ENCODE measurements around the gene EEF2K. TPM values are rescaled to one million over a fixed set of nuclear protein-coding genes. Genes with fewer than 3 reads are reported as not detected.

The EEF2K gene
- total RNA-seq, 1 experiment from 2014 or later = 9.1 TPM

DNA sequence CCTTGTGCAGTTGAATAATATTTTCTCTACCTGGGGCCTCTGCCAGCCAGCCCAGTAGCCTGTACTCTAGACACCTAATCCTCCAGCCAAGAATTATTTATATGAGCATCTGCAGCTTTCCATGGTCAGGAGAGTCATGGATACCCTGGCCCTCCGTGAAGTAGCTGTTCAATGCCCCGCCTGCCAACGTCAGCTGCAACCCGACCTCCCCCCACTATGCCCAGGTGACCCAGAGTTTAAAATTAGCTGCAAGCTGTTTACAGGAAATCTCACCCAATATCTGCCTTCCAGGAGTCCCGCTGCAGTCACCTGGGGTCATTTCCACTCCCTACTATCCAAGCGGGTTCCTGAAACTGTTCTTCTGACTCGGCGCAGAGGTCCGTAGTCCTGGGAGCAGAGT, 31.4 kb upstream of the EEF2K start:
- POLR2A ChIA-PET (ENCODE audit: unreplicated experiment) = no interaction called here
- H3K9ac ChIP-seq (ENCODE audit: low read length) = no peak overlapping the region
- no peak overlapping the region for H3K4me2 ChIP-seq (ENCODE audit: low read length)
- intact Hi-C loops (cut with micrococcal nuclease) = no loop called here
- ATAC-seq (no peak), DNase-seq (no peak)
- H3F3A ChIP-seq (ENCODE audit: low read length, unreplicated experiment) = no peaks in the 10 kb centered on the region
- no peaks in the 10 kb centered on the region for H3K9me2 ChIP-seq (replicated peaks; ENCODE audit: low read length)
- H2AFZ ChIP-seq (ENCODE audit: low read length) = no peak overlapping the region
- CTCF ChIA-PET = no interaction called here
- no peaks in the 10 kb centered on the region for H3K9me3 ChIP-seq (ENCODE audit: low read length)
- no peaks in the 10 kb centered on the region for H3K36me3 ChIP-seq (ENCODE audit: low read depth, low read length)
- H3K4me3 ChIP-seq (ENCODE audit: low read length) = no peak overlapping the region
- H3K27me3 ChIP-seq (ENCODE audit: low read length) = no peaks in the 10 kb centered on the region
- TF ChIP-seq, protein P1, sequence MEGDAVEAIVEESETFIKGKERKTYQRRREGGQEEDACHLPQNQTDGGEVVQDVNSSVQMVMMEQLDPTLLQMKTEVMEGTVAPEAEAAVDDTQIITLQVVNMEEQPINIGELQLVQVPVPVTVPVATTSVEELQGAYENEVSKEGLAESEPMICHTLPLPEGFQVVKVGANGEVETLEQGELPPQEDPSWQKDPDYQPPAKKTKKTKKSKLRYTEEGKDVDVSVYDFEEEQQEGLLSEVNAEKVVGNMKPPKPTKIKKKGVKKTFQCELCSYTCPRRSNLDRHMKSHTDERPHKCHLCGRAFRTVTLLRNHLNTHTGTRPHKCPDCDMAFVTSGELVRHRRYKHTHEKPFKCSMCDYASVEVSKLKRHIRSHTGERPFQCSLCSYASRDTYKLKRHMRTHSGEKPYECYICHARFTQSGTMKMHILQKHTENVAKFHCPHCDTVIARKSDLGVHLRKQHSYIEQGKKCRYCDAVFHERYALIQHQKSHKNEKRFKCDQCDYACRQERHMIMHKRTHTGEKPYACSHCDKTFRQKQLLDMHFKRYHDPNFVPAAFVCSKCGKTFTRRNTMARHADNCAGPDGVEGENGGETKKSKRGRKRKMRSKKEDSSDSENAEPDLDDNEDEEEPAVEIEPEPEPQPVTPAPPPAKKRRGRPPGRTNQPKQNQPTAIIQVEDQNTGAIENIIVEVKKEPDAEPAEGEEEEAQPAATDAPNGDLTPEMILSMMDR (conservative IDR thresholded peaks at IDR 0.05; ENCODE audit: low read depth, low read length) = no peak
- TF ChIP-seq EZH2 (IDR thresholded peaks at IDR 0.05; ENCODE audit: low read length, unreplicated experiment) (no peak), EZH2phosphoT487 (IDR thresholded peaks at IDR 0.05; ENCODE audit: borderline replicate concordance, low read length) (no peak)
- H3K79me2 ChIP-seq (ENCODE audit: low read length) = no peaks in the 10 kb centered on the region
- H4K20me1 ChIP-seq (ENCODE audit: low read length) = no peaks in the 10 kb centered on the region
- BruUV-seq (replicated peaks) = no TSS peak
- H3K4me1 ChIP-seq (ENCODE audit: insufficient read depth, low read length) = no peaks in the 10 kb centered on the region
- no peak overlapping the region for H3K27ac ChIP-seq (ENCODE audit: low read length)

GRCh38 chr16:22177968-22178930, 27.8 kb upstream of the EEF2K start:
- no peak for TF ChIP-seq EZH2phosphoT487 (IDR thresholded peaks at IDR 0.05; ENCODE audit: borderline replicate concordance, low read length)
- TF ChIP-seq, protein P1 (conservative IDR thresholded peaks at IDR 0.05; ENCODE audit: low read depth, low read length) = no peak
- no peak for TF ChIP-seq EZH2 (IDR thresholded peaks at IDR 0.05; ENCODE audit: low read length, unreplicated experiment)
- no peaks in the 10 kb centered on the region for H4K20me1 ChIP-seq (ENCODE audit: low read length)
- DNase-seq (no peak), ATAC-seq (no peak)
- no peaks in the 10 kb centered on the region for H3K27me3 ChIP-seq (ENCODE audit: low read length)
- intact Hi-C loops (cut with micrococcal nuclease) = no loop called here
- no peak overlapping the region for H3K27ac ChIP-seq (ENCODE audit: low read length)
- H2AFZ ChIP-seq (ENCODE audit: low read length) = no peak overlapping the region
- ChIA-PET POLR2A (ENCODE audit: unreplicated experiment) (no interaction called here), CTCF (no interaction called here)
- no peaks in the 10 kb centered on the region for H3K9me3 ChIP-seq (ENCODE audit: low read length)
- H3K4me1 ChIP-seq (ENCODE audit: insufficient read depth, low read length) = no peaks in the 10 kb centered on the region
- no peaks in the 10 kb centered on the region for H3K36me3 ChIP-seq (ENCODE audit: low read depth, low read length)
- H3F3A ChIP-seq (ENCODE audit: low read length, unreplicated experiment) = no peaks in the 10 kb centered on the region
- no peak overlapping the region for H3K4me3 ChIP-seq (ENCODE audit: low read length)
- no peaks in the 10 kb centered on the region for H3K79me2 ChIP-seq (ENCODE audit: low read length)
- H3K4me2 ChIP-seq (ENCODE audit: low read length) = no peak overlapping the region
- H3K9ac ChIP-seq (ENCODE audit: low read length) = no peak overlapping the region
- no TSS peak for BruUV-seq (replicated peaks)
- no peaks in the 10 kb centered on the region for H3K9me2 ChIP-seq (replicated peaks; ENCODE audit: low read length)

- H3K36me3 ChIP-seq (ENCODE audit: low read depth, low read length) = no peaks in the 10 kb centered on the region
- TF ChIP-seq EZH2phosphoT487 (IDR thresholded peaks at IDR 0.05; ENCODE audit: borderline replicate concordance, low read length) (no peak), EZH2 (IDR thresholded peaks at IDR 0.05; ENCODE audit: low read length, unreplicated experiment) (no peak)
- TF ChIP-seq, protein P1 (conservative IDR thresholded peaks at IDR 0.05; ENCODE audit: low read depth, low read length) = no peak
- no peak overlapping the region for H3K4me2 ChIP-seq (ENCODE audit: low read length)
- H3K79me2 ChIP-seq (ENCODE audit: low read length) = no peaks in the 10 kb centered on the region
- CTCF ChIA-PET = interaction anchor here (0.6 kb wide), 1 partner anchor 15 kb away, joined by 6 read pairs; no protein-coding TSS in a partner anchor
- no peak overlapping the region for H3K4me3 ChIP-seq (ENCODE audit: low read length)
- H3K27me3 ChIP-seq (ENCODE audit: low read length) = no peaks in the 10 kb centered on the region
- no peaks in the 10 kb centered on the region for H3F3A ChIP-seq (ENCODE audit: low read length, unreplicated experiment)
- H3K9me3 ChIP-seq (ENCODE audit: low read length) = no peaks in the 10 kb centered on the region
- intact Hi-C loops (cut with micrococcal nuclease) = no loop called here
- no peaks in the 10 kb centered on the region for H4K20me1 ChIP-seq (ENCODE audit: low read length)
- H3K27ac ChIP-seq (ENCODE audit: low read length) = no peak overlapping the region
- no peak for ATAC-seq
- no peaks in the 10 kb centered on the region for H3K4me1 ChIP-seq (ENCODE audit: insufficient read depth, low read length)
- no TSS peak for BruUV-seq (replicated peaks)
- no peak overlapping the region for H3K9ac ChIP-seq (ENCODE audit: low read length)
- DNase-seq = no peak
- POLR2A ChIA-PET (ENCODE audit: unreplicated experiment) = no interaction called here
- H2AFZ ChIP-seq (ENCODE audit: low read length) = no peak overlapping the region
- no peaks in the 10 kb centered on the region for H3K9me2 ChIP-seq (replicated peaks; ENCODE audit: low read length)
These were observed 24.7 kb upstream of the EEF2K start for GRCh38 chr16:22181426-22181825.
